ENCODE results near the gene TGDS.

The TGDS gene

GRCh38 chr13:94601446-94602431 is 5.8 kb upstream of the TGDS start, which contains the start of gene GPR180:
Gene GPR180 (plus strand): TSS chr13:94601857. CDS start chr13:94601928, 71 bp downstream.
- DNase-seq (ENCODE audit: low read depth): peak; percentile 99
- H3K4me3 ChIP-seq (ENCODE audit: low read depth, low read length): peak within 1 kb of the TSS; percentile 83
- TF ChIP-seq, protein P1, sequence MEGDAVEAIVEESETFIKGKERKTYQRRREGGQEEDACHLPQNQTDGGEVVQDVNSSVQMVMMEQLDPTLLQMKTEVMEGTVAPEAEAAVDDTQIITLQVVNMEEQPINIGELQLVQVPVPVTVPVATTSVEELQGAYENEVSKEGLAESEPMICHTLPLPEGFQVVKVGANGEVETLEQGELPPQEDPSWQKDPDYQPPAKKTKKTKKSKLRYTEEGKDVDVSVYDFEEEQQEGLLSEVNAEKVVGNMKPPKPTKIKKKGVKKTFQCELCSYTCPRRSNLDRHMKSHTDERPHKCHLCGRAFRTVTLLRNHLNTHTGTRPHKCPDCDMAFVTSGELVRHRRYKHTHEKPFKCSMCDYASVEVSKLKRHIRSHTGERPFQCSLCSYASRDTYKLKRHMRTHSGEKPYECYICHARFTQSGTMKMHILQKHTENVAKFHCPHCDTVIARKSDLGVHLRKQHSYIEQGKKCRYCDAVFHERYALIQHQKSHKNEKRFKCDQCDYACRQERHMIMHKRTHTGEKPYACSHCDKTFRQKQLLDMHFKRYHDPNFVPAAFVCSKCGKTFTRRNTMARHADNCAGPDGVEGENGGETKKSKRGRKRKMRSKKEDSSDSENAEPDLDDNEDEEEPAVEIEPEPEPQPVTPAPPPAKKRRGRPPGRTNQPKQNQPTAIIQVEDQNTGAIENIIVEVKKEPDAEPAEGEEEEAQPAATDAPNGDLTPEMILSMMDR (IDR thresholded peaks at IDR 0.05; ENCODE audit: insufficient read depth, low read depth, low read length, missing control alignments): no peak

- DNase-seq (ENCODE audit: low read depth): no peak
- no peak overlapping the region for H3K4me3 ChIP-seq (ENCODE audit: low read depth, low read length)
- TF ChIP-seq, protein P1 (IDR thresholded peaks at IDR 0.05; ENCODE audit: insufficient read depth, low read depth, low read length, missing control alignments): no peak
These were observed 3.9 kb upstream of the TGDS start for GRCh38 chr13:94599877-94600276.

DNA sequence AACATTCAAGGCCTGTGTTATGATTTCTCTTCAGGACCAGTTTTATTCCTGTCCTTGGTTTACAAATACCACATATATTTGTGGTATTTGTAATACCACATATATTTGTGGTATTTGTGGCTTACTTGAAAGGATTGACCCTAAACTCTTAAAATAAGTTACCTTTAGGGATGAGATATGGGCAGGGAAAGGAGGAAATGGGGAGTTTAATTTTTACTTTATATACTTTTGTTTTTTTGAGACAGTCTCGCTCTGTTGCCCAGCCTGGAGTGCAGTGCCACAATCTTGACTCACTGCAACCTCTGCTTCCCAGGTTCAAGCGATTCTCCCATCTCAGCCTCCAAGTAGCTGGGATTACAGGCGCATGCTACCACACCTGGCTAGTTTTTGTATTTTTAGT is 2.3 kb upstream of the TGDS start:
- no peak overlapping the region for H3K4me3 ChIP-seq (ENCODE audit: low read depth, low read length)
- no peak for DNase-seq (ENCODE audit: low read depth)
- TF ChIP-seq, protein P1 (IDR thresholded peaks at IDR 0.05; ENCODE audit: insufficient read depth, low read depth, low read length, missing control alignments): no peak

GRCh38 chr13:94596575-94596971 is 621 bp upstream of the TGDS start:
- no peak for DNase-seq (ENCODE audit: low read depth)
- TF ChIP-seq, protein P1 (IDR thresholded peaks at IDR 0.05; ENCODE audit: insufficient read depth, low read depth, low read length, missing control alignments): no peak
- H3K4me3 ChIP-seq (ENCODE audit: low read depth, low read length): peak overlapping the region; percentile 93

DNA sequence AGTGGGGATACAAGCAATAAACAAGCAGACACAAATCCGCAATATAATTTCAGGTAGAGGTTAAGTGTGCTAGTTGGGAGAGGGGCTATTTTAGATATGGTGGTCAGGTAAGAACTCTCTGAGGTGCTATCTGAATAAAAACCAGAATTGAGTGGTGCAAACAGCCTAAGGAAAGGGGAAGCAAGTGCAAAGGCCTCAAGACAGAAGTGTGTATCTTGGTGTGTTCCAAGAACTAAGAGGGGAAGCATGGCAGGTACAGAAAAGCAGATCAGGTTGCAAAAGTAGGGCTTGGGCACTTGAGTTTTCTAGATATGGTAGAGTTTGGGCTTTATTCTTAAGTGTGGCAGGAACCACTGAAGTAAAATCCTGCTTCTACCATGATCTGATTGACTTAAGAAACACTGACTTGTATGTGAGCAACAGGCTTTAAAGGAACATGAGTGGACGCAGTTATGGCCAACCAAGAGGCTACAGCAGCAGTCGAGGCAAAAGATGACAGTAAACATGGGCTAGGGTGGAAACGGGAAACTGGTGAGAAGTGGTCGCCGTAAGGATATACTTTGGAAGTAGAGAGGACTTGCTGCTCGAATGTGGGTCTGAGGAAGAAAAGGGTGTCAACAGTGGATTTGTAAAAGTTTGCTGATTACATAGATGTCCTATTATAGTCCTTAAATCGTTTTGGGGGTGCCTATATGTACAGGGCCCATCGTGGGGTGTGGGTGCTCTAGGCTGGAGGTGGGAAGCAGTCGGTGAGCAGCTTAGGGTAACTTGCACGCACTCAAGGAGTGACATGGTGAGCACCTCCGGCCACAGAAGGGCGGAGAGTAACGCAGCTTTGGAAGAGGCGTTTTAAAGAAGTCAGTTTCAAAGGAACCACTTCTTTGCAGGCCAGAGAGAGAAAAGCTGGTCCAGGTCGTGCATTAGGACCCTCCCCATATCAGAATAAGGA is 677 bp downstream of the TGDS start:
- DNase-seq (ENCODE audit: low read depth): peak; percentile 55
- peak overlapping the region; percentile 93 for H3K4me3 ChIP-seq (ENCODE audit: low read depth, low read length)
- TF ChIP-seq, protein P1 (IDR thresholded peaks at IDR 0.05; ENCODE audit: insufficient read depth, low read depth, low read length, missing control alignments): no peak

DNA sequence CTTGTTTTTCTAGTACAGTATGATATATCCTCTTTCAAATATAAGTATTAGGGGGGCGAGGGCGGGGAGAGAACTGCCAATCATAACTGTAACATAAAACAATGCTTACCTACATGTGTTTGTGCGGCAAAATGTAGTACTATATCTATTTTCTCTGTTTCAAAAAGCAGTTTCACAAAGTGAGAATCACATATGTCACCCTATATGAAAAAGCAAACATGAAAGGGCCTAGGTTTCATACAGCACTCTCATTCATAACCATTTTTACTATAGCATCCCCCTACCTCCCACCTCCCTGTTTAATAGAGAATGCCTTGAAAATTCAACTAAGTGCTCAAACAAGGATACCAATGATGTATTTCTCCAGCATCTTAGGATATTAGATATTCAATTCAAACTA is 5.2 kb downstream of the TGDS start:
- no peak overlapping the region for H3K4me3 ChIP-seq (ENCODE audit: low read depth, low read length)
- TF ChIP-seq, protein P1 (IDR thresholded peaks at IDR 0.05; ENCODE audit: insufficient read depth, low read depth, low read length, missing control alignments): no peak
- peak; percentile 22 for DNase-seq (ENCODE audit: low read depth)

Data from GM12865 (cell line).